HG03103 (cell line): ENCODE data around the gene KERA.

Source experiments
- ATAC-seq: cut with Tn5 transposase; IDR thresholded peaks from one replicate; pipeline ENCODE4 v1.9.1; 2021; ENCODE audit warnings: low read depth; ENCODE audit not compliant: unreplicated experiment

KERA gene

DNA sequence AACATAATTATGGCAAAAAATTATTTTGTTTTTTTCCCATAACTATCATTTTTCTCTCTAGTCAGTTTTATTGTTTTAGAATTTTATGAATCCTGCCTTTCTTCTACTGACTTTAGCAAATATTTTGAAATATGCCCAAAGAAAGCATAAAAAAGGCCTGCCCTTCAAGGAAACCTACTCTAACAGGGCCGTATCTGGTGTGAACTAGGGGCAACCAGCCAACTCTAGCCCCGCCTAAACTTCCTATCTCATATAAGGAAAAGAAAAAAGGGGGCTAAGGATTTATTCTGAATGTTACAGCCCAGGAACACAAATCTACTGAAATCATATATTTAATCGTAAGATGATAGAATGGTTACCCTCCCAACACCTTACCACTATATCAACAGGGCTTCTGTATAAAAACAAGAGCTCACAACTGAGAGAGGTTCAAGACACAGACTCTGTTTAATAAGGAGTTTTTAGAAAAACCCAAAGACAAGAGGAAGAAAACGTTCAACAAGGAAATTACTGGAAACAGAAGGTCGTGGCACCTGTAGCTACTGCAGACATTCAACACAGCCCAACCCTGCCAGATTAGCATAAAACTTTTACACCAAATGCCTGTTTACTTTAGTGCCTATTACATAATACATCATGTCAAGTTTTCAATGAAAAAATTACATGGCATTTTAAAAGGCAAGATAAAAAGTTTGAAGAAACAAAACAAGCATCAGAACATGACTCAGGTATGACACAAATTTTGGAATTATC lies 40.1 kb downstream of the KERA start:
- no peak for ATAC-seq

DNA sequence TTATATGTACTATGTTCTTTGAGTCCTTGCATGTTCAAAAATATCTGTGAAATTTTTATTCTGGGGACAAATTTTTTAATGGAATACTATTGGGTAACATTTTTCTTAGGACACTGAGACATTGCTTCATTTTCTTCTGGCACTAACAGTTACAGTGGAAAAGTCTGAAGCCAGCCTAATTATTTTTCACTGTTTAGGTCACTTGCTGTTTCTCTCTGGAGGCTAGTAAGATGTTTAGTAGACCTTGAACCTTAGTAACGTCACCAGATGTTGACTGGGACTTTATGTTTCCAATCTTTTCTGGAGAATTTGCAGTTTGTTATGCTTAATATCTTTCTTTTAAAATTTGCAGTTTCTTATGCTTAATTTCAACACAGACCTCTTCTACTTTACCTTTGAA lies 40.8 kb downstream of the KERA start:
- ATAC-seq, result no peak

DNA sequence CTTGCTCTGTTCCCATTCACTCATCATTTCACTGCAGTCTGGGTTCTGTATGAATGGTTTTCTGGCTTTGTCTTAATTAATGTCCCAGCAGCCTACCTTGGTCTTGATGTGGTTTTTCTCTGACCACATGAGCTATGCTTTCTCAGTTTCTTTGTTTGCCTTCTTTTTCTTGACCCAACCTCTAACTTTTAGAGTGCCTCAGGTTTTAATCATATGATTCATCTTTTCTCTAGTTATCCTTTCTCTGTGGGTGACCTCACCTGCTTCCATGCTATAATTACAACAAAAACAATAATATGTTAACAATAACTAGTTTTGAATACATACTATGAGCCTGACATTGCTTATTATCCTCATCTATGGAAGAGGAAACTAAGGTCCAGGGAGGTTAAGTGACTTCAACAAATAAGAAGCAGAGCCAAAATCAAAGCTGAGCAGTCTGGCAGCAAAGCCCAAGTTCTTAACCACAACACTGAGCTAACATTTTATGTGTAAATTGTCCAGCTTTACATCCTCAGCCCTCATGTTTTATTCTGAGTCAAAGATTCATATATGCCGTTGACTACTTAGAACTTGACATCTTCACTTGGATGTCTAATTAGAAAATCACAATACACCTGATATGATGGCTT lies 48.4 kb downstream of the KERA start:
- peak; percentile 77 for ATAC-seq

DNA sequence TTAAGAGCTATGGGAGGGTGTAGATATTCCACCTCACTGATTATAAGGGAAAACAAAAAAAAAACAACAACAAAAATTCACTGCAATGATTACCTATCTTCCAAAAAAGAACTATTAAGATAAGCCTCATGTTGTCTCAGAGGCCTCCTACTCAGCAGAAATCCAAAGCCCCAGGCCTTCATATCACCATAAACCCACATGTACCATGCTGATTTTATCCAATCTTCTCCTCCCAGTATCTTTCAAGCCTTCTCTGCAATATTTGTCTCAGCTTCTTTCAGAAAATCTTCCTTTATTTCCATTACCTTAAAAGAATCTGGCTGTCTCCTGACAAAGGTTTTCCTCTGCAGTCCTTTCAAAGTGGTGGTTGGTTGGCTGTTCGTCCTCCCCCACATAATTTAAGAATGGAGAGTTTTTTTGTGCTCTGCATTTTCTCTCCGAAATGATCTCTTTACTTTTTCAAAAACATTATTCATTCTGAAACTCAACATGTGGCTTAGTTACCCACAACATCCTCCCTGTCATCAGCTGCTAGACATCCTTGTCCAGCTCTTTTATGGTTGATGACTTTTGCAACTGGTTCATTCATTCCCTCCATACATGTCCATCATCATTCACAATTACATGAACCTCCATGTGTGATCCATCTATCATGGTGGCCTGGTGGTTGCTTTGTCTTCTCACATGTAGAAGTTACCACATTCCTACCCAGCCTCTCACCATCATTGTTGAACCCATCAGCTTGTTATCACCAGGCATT lies 50.1 kb downstream of the KERA start:
- ATAC-seq, result peak; percentile 70

DNA sequence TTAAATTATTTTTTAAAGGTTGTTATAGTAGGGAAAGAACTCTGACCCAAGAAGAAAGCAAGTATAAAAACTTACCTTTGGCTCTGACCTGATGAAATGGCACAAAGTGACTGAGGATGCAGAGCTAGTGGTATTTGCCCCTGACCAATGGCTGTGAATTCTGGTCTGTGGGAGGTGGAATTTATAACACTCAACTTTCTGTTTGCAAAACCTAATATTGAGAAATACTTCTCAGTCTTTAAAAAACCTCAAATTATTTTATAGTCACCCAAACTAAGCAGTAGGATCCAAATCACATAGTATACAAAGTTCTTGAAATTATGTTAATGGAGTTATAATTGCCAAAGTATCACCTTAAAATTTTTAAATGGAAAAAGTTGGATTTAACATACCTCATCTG lies 53.0 kb downstream of the KERA start, which contains the start of gene EPYC:
TSS of gene EPYC (minus strand) at position 101 of the 400 bp plus-strand sequence. CDS start 2,407 bp downstream, outside the sequence.
- no peak for ATAC-seq

DNA sequence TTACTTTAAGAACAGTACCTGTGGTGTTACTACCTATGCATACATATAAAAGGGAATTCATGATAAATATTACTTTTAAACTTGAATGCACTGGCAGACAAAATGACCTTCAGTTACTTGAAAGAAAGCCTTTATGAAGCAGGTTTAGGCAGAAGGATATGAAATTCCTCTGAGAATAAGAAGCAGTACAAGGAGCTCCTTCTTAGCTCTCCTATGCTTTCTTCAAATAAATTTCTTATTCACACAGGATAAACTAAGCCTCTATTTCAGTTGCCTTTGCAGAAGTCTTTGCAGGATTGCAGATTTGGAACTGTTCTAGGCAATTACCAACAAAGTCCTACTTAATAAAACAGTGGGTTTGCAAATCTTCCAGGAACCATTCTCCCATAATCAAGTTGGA lies 54.1 kb downstream of the KERA start:
- ATAC-seq, result no peak

DNA sequence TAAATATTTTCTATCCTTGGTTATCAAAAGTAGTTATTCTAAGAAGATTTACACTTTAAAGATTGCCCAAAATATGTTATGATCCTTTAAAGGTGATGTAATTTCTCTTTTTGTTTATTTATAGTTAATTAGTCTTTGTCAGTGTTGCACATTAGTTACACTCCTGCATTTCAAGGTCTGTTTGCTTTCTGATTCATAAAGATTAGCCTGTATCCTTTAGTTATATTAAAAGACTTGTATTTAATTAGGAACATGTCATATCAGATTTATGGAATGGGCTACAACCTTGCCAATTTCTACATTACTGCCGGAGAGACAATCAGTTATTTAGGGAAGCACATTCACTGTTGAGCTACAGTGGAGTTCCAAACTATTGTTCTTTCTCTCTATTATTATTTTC lies 56.5 kb downstream of the KERA start:
- no peak for ATAC-seq
